Cortex of kidney (tissue), 1 donor: ENCODE results near the gene TXNDC11.

Source experiments
- DNase-seq: peaks from one replicate; lab custom pipeline; 2025; lab: John Stamatoyannopoulos, UW

The TXNDC11 gene

DNA sequence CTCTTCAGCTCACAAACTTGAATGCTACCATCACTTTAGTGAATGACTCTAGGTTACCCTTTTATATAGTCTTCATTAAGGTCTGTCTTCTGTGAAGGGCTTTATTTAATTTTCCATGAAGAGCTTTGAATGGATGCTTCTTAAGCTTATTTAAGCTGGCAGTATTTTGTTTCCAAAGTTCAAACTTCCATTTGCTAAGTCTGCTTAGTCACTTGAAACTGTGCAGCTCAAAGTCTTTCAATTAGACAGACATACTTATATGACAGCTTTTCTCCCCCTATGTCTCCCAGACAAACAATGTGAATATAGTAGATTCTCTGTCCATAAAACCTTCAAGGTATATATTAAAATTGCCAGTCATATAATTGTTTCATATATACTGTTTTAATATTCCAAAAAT is 23.5 kb downstream of the TXNDC11 start:
- DNase-seq = no peak

DNA sequence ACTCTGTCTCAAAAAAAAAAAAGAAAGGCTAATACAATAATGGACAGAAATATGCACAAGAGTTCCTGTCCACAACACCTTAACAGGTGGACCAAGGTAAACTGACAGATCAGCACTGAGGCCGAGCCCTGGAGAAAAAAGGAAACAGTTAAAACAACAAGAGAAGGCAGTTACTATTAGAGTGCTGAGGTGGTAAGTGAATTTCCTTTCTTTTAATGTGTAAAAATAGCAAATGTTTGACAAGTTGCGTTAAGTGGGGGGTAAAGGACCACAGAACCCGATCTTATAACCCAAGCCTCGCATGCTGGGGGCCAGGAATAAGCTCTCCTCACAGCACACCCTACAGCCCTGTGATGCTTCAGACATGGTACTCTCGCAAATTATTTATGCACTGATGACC is 24.8 kb downstream of the TXNDC11 start:
- no peak for DNase-seq

DNA sequence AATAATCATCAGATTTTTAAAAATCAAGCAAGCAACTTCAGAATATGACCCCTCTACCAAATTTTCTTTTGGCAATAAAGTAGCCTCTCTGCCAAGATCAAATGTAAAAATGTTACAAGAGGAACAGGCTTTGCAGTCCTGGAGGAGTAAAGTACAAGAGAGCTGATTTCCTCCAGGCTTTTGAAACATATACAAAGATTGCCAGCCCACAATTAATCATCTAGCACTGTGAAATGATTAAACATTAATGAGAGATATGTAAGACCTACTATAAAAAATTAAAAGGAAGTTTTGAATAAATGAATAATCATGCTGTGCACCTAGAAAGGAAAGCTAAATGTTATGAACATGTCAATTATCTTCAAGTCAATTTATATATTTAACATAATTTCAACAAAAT is 26.3 kb downstream of the TXNDC11 start:
- DNase-seq = no peak

DNA sequence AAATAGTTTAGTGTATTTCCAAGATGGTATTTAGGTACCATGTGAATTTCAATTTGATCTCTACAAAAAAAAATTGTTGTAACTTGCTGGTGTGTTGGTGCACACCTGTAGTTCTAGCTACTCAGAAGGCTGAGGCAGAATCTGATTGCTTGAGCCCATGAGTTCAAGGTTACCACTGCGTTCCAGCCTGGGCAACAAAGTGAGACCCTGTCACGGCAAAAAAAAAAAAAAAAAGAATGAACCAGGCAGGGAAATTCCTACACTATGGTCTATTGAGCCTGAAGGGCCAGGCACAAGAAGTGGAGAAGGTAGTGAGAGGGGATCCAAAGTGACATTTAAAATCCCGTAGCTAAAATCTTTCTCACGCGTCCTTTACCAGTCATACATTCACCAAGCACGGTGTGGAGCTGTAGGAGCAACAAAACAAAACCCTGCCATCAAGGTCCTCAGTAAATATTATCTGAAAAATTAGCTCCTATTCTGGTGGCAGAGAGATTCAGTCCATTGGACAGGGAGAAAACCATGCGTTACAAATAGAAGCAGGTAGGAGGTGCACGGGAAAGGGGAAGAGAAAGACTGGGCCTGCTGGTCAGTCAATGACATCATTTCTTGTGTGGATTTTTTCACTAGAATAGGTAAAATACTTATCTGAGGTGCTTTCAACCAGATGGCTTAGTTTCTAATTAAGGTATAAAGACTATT is 27.3 kb downstream of the TXNDC11 start:
- DNase-seq = no peak

DNA sequence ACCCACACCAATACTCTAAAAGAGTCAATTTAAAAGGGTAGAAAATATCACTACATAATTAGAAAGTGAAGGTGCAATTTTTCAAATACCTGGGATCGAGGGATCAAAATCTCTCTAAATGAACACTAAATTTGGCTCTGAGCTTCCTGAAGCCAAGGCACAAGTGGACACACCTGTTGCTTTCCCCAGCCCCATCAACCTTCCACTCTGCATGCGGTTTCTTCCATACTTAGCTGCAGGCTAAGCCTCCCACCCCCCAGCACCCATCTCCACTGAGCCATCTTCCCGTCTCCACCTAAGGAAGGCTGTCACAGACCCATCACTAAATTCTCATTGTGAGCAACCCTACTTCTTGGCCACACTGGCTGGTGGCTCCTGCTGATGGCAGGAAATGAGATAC is 30.5 kb downstream of the TXNDC11 start:
- no peak for DNase-seq

DNA sequence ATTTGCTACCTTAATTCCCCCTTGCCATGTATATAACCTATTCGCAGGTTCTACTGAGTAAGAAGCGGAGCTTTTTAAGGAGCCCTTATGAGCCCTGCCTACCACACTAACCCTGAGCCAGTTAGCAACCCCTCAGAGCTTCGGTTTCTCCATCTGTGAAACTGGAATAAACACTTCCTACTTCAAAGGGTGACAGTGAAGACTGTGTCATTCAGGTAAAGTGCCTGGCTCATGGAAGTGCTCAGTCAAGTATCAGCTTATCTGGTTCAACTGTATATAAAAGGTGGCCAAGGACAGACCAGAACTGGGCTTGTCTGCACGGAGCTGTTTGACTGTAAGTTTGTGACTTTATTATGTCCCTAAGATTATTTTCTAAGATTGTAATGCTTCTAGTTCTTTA is 31.0 kb downstream of the TXNDC11 start:
- no peak for DNase-seq

DNA sequence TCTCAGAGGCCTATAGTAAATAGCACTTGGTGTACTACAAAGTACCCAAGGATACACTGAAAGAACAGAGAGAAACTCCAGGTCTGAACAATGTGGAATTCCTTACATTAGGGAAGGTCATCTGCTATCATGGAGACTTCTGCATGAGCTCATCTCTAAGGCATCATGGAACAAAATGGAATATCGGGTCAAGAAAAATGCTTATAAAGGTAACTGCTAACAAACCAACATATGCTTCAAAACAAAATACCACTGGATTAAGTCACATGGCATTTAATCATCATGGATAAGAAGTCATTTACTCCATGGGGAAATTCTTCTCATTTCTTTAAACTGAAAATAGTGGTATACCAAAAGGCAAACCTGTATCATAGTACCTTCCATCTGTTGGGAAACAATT is 34.2 kb downstream of the TXNDC11 start:
- DNase-seq = no peak

DNA sequence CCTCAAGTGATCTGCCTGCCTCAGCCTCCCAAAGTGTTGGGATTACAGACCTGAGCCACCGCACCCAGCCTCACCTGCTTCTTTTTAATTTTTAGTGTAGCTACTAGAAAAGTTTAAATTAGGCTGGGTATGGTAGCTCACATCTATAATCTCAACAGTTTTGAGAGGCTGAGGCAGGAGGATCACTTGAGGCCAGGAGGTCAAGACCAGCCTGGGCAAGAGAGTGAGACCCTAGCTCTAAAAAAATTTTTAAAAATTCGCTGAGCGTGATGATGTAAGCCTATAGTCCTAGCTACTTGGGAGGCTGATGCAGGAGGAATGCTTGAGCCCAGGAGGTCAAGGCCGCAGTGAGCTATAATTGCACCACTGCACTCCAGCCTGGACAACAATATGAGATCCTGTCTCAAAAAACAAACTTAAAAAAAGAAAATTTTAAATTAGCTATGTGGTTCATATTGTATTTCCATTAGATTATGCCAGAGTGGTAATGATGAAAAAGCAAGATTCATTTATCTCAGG is 34.9 kb downstream of the TXNDC11 start:
- no peak for DNase-seq

DNA sequence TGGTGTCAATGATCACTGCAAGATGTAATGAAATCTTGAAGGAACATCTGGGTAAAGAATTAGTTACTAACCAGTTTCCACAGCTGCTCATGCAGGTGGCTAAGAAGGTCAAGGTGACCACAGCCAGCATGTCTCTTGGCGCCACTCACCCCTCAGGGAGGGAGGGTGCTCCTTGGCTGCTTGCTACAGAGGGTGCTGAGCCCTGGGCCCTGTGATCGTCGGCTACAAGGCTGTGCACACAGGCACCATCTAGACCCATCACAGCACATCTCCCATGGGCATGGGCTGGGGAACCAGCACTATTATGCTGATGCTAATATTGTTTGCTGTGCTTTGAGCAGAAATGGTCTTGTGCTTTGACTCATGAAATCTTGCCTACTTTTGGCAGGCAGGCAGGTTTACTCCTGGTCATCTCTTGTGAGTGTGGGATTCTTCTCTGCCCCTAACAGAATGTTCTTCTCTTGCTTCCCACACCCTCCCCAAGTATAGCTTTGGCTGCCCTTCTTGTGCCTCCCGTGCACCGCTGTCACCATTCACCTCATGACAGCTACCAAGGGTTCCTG is 36.4 kb downstream of the TXNDC11 start:
- DNase-seq = no peak

DNA sequence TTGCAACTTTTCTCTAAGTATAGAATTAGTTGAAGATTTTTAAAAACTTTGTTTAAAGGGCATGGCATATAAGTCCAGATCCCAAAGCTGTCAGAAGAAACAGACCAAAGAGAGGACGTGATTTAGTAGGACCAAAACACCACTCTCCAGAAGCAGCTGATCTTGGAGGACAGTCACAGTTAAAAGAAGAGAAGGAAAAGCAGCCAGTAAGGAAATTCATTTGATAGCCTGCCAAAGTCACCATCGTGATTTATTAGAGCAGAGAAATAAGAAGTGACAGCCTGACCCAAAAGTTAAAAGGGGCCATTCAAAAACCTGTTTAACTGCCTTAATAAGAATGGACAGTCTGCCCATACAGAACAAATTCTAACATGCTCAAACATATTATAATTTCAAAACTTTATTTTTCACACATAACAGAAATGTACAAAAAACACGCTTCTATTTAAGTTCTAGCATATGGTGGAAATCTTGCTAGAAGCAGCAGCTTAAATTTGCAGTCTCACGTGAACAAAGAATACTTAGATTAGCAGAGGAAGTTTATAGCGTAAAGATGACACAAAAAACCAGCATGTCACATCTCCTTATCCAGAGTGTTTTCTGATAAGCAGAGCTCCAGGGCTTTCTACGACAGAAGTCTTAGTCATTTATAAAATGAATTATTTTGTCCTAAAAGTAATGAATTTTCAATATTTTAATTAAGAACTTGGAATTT is 37.2 kb downstream of the TXNDC11 start:
- DNase-seq = no peak

DNA sequence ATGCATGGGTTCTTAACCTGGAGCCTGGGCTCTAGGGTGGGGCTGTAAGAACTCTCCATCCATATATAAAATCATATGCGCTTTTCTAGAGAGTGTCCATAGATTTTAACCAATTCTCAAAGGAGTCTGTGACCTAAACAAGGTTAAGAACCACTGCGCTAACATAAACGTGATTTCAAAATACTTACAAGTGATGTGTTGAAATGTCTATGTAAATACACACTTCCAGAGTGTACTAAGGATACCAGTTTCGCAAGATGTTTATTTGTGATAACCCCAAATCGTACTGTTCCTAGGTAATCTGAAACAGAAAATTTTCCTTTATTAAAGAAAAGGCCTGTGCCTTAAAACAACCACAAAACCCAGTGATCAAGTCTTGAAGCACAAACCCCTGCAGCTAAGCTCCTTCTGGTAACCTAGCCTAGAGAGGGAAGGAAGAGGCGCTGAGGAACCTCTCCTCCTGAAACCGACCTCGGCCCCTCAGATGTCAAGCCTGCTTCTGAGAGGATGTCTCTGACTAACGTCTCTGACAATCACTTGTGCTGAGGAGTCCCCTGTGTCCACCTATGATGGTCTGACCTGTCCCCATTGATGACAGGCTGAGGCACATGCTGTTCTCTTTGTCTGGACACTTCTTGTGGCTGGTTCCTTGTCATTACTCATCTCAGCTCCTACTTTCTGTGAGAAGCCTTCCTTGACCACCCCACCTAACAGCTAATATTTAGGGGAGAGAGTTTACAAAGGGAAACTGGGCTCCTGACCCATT is 42.2 kb downstream of the TXNDC11 start:
- DNase-seq = no peak

DNA sequence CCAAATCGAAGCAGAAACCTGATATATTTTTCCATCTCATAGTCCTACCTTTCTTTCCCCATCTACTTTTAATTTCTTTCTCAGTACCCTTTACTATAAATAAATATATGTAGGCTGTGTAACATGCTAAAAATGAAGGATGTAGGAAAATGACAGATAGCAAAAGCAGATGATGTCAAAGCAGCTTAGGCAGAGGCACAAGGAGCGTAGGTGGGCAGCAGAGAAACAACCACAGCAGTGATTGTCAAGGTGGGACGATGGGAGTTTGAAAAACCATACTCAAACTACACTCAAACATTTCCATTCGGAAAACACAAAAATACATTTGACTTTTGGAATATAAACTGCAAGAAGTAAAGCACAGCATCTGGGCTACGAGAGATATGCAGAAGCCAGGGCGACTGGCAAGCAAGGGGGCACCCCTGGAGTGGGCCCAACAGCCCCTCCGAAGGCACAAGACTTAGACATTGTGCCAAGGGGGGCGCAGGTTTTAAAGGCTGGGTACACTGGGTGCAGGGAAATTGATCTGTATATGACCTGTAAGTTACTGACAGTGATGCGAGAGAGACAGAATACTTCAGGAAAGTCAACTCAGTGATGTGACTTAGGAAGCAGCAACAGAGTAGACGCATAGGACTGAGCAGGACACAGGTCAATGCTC is 43.3 kb downstream of the TXNDC11 start:
- no peak for DNase-seq

DNA sequence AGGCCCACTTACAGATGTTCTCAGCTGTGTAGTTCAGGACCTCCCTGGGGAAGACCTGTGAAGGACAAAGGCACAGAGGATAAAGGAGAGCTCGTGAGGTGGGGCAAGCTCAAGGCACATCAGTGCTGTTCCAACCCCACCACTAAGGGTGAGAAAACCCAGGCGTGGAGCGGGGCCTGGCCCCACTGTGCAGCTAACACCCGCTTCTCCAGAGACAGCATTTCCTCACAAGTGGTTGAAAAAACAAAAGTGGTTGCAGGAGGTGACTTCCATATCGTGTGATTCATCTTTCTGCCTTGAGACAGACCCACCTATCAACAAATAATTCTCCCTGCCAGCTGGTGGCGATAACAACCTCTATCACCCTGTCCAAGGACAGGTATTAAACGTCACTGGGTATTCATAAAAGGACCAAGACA is 44.4 kb downstream of the TXNDC11 start:
- no peak for DNase-seq

DNA sequence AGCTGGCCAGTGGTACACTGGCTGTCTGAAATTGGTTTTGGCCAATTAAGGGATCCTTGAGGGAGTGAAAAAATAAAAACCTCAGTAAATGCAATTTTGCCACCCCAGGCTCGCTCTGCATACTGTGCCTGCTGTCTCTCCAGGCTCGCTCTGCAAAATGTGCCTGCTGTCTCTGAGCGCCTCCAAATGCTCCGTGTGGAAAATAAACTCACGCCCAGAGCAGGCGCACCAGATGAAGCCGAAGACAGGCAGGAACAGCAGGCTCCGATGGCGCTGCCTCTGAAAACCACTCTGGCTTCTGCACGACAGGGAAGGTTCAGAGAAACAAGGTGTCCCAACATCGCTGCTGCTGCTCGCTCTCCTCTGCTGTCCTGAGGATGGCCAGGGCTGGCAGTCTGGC is 45.3 kb downstream of the TXNDC11 start:
- no peak for DNase-seq

DNA sequence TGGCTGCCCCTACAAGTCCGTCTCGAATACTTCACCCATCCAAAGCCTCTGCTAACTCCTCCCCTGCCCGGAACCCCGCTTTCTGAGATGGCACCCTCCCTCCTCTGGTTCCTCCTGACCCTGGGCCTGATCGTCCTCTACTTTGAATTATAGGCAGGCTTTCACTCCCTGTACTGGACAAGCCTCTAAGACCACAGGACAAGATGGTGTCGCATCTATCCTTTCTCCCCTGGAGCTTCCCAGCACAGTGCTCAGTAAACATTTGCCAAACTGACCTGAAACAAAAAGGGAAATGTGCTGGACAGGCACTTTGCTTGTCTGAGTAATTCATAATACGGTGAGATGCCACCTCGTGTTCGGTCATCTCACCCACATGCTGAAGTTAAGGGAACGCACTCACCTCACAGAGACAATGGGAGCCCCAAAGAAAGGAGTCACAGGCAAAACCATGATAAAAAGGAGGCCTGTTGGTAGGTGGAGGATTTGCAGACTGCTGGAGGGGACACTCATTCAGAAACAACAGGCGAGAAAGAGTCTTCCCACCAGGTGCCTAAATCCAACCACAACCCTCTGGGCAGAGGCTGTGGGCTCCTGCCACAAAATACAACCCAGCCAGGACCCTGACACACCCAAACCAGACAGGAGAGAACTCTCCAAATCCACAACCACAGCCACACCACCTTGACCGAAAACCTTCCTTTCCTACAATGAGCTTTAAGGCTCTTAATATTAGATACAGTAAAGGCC is 46.2 kb downstream of the TXNDC11 start:
- no peak for DNase-seq

DNA sequence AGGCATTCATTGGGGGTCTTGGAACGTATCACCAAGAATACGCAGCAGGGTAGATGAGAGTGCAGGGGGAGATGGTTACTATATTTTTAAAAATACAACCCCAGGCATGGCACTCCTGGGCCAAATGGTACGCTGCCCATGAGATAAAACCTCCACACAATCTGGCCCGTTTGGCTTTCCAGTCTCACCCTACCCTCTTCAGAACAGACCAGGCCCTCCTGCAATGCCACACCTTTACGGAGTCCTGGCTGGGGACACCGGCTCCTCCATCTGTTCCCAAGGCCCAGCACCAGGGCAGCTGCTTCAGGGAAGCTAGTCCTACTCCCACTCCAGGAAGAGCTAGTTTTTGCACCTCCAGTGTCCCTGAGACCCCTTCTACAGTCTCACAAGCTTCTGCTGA is 50.0 kb downstream of the TXNDC11 start:
- no peak for DNase-seq

DNA sequence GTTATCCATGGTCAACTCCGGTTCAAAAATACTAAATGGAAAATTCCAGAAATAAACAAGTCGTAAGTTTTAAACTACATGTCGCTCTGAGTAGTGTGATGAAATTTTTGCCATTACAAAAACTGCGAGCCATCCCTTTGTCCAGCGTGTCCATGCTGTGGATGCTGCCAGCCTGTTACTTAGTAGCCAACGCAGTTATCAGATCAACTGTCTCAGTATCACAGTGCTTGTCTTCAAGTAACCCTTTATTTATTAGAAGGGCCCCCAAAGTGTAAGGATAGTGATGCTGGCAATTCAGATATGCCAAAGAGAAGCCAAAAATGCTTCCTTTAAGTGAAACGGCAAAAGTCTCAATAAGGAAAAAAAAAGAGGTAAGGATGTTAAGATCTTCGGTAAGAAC is 50.5 kb downstream of the TXNDC11 start:
- no peak for DNase-seq

DNA sequence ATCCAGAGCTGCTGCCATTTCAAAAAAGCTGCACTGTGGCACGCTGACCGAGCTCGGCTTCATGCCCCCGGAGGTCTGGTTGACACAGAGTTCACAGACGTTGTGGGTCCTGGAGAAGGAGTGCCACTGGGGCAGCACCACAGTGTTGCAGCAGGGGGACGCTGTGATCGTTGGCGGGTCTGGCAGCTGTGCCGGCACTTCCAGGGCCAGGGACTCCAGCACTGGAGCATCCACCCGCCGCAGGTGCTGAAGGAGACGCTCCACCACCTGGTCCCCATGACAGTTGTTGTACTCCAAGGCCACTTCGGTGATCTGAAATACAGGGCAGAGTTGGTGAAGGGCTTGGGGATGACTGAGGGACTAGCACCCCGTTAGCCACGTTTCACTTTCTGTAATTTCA is 50.9 kb downstream of the TXNDC11 start:
- no peak for DNase-seq

DNA sequence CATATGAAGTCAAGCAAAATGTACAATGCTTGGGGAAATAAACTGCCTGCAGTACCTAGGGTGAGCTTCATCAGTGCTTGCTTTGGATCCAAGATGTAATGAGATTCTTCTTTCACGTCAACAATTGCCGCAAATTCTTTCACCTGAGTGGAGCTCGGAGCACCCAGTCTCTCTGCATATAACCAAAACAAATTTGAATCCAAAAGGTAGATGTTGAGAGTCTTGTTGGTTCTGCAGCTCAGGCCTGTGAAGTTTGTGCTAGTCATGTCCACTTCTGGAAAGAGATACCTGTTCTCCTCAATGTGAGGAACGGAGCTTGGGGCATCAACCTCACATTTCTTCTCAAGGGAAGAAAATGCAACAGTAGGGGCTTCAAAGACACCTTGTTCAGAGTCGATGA is 51.4 kb downstream of the TXNDC11 start:
- no peak for DNase-seq

DNA sequence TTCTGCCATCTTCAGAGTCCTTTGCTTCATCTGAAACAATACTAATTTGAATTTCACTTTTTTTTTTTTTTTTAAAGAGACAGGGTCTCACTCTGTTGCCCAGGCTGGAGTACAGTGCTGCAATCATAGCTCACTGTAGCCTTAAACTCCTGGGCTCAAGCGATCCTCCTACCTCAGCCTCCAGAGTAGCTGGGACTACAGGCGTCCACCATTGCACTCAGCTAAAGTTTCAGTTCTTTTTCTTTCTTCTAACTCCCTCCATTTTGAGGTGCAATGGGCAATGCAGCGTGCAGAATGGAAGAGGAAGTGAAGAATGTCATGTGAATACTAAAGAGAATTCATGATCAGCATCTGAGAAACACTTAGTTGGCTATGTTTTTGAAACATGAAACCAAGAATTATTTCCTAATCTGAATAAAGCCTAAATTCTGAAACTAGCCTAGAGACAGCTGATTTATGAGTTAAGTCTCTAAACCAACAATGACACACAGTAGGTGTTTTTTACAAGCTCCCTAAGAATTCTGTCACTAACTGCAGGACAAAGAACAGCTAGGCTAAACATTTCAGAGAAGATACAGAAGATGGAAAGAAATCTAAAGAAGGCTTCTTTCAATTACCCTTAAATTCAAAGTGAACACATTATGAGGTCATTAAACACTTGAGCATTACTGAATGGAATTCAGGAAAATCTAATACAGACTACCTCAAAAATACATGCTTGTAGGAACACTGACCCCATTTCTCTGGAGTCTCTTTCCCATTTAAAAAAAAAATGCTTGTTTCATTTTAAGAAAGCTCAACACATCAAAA is 53.4 kb downstream of the TXNDC11 start:
- DNase-seq = no peak

DNA sequence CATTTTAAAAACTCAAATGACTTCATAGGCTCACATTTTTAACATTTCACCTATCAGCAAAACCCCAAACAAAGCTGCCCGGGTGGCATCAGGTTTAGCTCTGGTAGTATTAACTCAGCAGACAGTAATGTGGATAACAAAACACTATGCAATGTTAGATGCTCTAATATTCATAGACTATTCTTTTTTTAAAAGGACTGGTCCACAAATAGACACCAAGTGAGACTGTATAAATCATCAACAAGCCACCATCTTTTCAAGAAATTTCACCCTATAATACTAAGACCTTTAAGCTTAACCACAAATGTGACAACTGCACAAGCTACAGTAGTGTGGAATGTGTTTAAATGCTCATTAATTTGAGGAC is 54.2 kb downstream of the TXNDC11 start:
- no peak for DNase-seq
